HG02885 (cell line): ENCODE results near the gene SMAD3.

Source experiments
- ATAC-seq: cut with Tn5 transposase; IDR thresholded peaks from one replicate; pipeline ENCODE4 v1.9.1; 2021; ENCODE audit warnings: mild to moderate bottlenecking; ENCODE audit not compliant: unreplicated experiment, poor library complexity

Gene SMAD3

GRCh38 chr15:67093504-67093862 is 28.1 kb downstream of the SMAD3 start:
- ATAC-seq: no peak

GRCh38 chr15:67094001-67094826 is 28.8 kb downstream of the SMAD3 start:
- no peak for ATAC-seq

- ATAC-seq: no peak
Measured at GRCh38 chr15:67095912-67096311, 30.5 kb downstream of the SMAD3 start.

- no peak for ATAC-seq
Measured at GRCh38 chr15:67096546-67097294, 31.3 kb downstream of the SMAD3 start.

GRCh38 chr15:67097424-67097823 is 32.0 kb downstream of the SMAD3 start:
- no peak for ATAC-seq

- ATAC-seq: no peak
Measured at GRCh38 chr15:67097930-67098740, 32.7 kb downstream of the SMAD3 start.

GRCh38 chr15:67098768-67099282 is 33.4 kb downstream of the SMAD3 start:
- ATAC-seq: no peak

- ATAC-seq: no peak
Measured at GRCh38 chr15:67100124-67100791, 34.9 kb downstream of the SMAD3 start.

- peak; percentile 76 for ATAC-seq
Measured at GRCh38 chr15:67100801-67101581, 35.6 kb downstream of the SMAD3 start.

- peak; percentile 61 for ATAC-seq
Measured at GRCh38 chr15:67101911-67102598, 36.7 kb downstream of the SMAD3 start.

- ATAC-seq: no peak
Measured at GRCh38 chr15:67102599-67102929, 37.2 kb downstream of the SMAD3 start.

GRCh38 chr15:67103021-67103420 is 37.6 kb downstream of the SMAD3 start:
- ATAC-seq: no peak

GRCh38 chr15:67103432-67103831 is 38.0 kb downstream of the SMAD3 start:
- no peak for ATAC-seq

- ATAC-seq: no peak
Measured at GRCh38 chr15:67103869-67104268, 38.5 kb downstream of the SMAD3 start.

- no peak for ATAC-seq
Measured at GRCh38 chr15:67104510-67104909, 39.1 kb downstream of the SMAD3 start.

- ATAC-seq: no peak
Measured at GRCh38 chr15:67105065-67105951, 39.9 kb downstream of the SMAD3 start.

GRCh38 chr15:67105991-67106763 is 40.8 kb downstream of the SMAD3 start:
- no peak for ATAC-seq

- no peak for ATAC-seq
Measured at GRCh38 chr15:67106764-67107013, 41.3 kb downstream of the SMAD3 start.
